H9 (cell line): ENCODE measurements around the gene SLC19A1. TPM values are rescaled to one million over a fixed set of nuclear protein-coding genes. Genes with fewer than 3 reads are reported as not detected.

Experiments
- DNase-seq: peaks from one replicate; pipeline ENCODE4 v3.0.0-alpha.2; 2017
- H2AFZ ChIP-seq: one replicate; pipeline ENCODE4 v1.6.1; 2013; ENCODE audit warnings: mild to moderate bottlenecking, low read length, control low read depth, moderate library complexity
- H2AK5ac ChIP-seq: 2 replicates; pipeline ENCODE4 v1.6.1; 2013; ENCODE audit warnings: low read length, control low read depth, mixed read lengths; ENCODE audit not compliant: insufficient read length
- H2BK120ac ChIP-seq: one replicate; pipeline ENCODE4 v1.6.1; 2013; ENCODE audit warnings: low read depth, mild to moderate bottlenecking, low read length, control low read depth, inconsistent platforms; ENCODE audit not compliant: poor library complexity, severe bottlenecking
- H2BK12ac ChIP-seq: 2 replicates; pipeline ENCODE4 v1.6.1; 2013; ENCODE audit warnings: low read length, control low read depth, mixed read lengths, low read depth; ENCODE audit not compliant: insufficient read length
- H2BK15ac ChIP-seq: 2 replicates; pipeline ENCODE4 v1.6.1; 2013; ENCODE audit warnings: low read depth, low read length, control low read depth
- H2BK20ac ChIP-seq: one replicate; pipeline ENCODE4 v1.6.1; 2013; ENCODE audit warnings: low read depth, mild to moderate bottlenecking, low read length, control low read depth, inconsistent platforms; ENCODE audit not compliant: poor library complexity, severe bottlenecking
- H2BK5ac ChIP-seq: 2 replicates; pipeline ENCODE4 v1.6.1; 2013; ENCODE audit warnings: low read length, control low read depth, mixed read lengths; ENCODE audit not compliant: insufficient read length
- H3K14ac ChIP-seq: 2 replicates; pipeline ENCODE4 v1.6.1; 2013; ENCODE audit warnings: low read length, control low read depth; ENCODE audit not compliant: insufficient read depth
- H3K18ac ChIP-seq: 2 replicates; pipeline ENCODE4 v1.6.1; 2013; ENCODE audit warnings: low read depth, mild to moderate bottlenecking, mixed read lengths, low read length, control low read depth; ENCODE audit not compliant: insufficient read length
- H3K23ac ChIP-seq: 2 replicates; pipeline ENCODE4 v1.6.1; 2013; ENCODE audit warnings: low read length, control low read depth, mixed read lengths, low read depth; ENCODE audit not compliant: insufficient read length
- H3K23me2 ChIP-seq: 2 replicates; pipeline ENCODE4 v1.6.1; 2013; ENCODE audit warnings: low read depth, mild to moderate bottlenecking, mixed read lengths, low read length, control low read depth; ENCODE audit not compliant: insufficient read length, poor library complexity, severe bottlenecking
- H3K27ac ChIP-seq: 2 replicates; pipeline ENCODE4 v1.5.1; 2013; ENCODE audit warnings: low read length, control low read depth, mixed read lengths, low read depth; ENCODE audit not compliant: insufficient read length
- H3K27me3 ChIP-seq: 2 replicates; pipeline ENCODE4 v1.6.1; 2013; ENCODE audit warnings: low read length, control low read depth, inconsistent platforms; ENCODE audit not compliant: insufficient read depth
- H3K4ac ChIP-seq: 2 replicates; pipeline ENCODE4 v1.6.1; 2013; ENCODE audit warnings: low read depth, mild to moderate bottlenecking, control low read depth, inconsistent platforms, low read length, moderate library complexity
- H3K4me1 ChIP-seq: 2 replicates; pipeline ENCODE4 v1.6.1; 2013; ENCODE audit warnings: low read length, control low read depth, inconsistent platforms; ENCODE audit not compliant: insufficient read depth
- H3K4me2 ChIP-seq: 2 replicates; pipeline ENCODE4 v1.6.1; 2013; ENCODE audit warnings: low read length, control low read depth, mixed read lengths; ENCODE audit not compliant: insufficient read length, insufficient read depth
- H3K56ac ChIP-seq: 2 replicates; pipeline ENCODE4 v1.6.1; 2013; ENCODE audit warnings: low read depth, mild to moderate bottlenecking, mixed read lengths, low read length, control low read depth; ENCODE audit not compliant: insufficient read length
- H3K79me1 ChIP-seq: 2 replicates; pipeline ENCODE4 v1.6.1; 2013; ENCODE audit warnings: low read depth, mild to moderate bottlenecking, moderate library complexity, low read length, control low read depth, inconsistent platforms; ENCODE audit not compliant: insufficient read depth, poor library complexity, severe bottlenecking
- H3K79me2 ChIP-seq: 2 replicates; pipeline ENCODE4 v1.6.1; 2013; ENCODE audit warnings: low read length, control low read depth, inconsistent platforms; ENCODE audit not compliant: insufficient read depth
- H3K9ac ChIP-seq: 2 replicates; pipeline ENCODE4 v1.6.1; 2013; ENCODE audit warnings: low read length, control low read depth, mixed read lengths; ENCODE audit not compliant: insufficient read length; ENCODE audit errors: extremely low read depth
- H3K9me3 ChIP-seq: one replicate; pipeline ENCODE4 v1.6.1; 2013; ENCODE audit warnings: low read depth, low read length, inconsistent platforms; ENCODE audit not compliant: control insufficient read depth
- H3T11ph ChIP-seq: one replicate; pipeline ENCODE4 v1.6.1; 2013; ENCODE audit warnings: mild to moderate bottlenecking, low read length, control low read depth, inconsistent platforms
- H4K20me1 ChIP-seq: one replicate; pipeline ENCODE4 v1.6.1; 2013; ENCODE audit not compliant: control insufficient read depth, insufficient read length, insufficient read depth
- H4K5ac ChIP-seq: 2 replicates; pipeline ENCODE4 v1.6.1; 2013; ENCODE audit warnings: low read depth, mild to moderate bottlenecking, mixed read lengths, low read length, control low read depth; ENCODE audit not compliant: insufficient read length
- H4K8ac ChIP-seq: replicated peaks from 2 replicates; pipeline ENCODE4 v1.6.1; 2013; ENCODE audit warnings: low read length, control low read depth, mixed read lengths, low read depth; ENCODE audit not compliant: insufficient read length
- H4K91ac ChIP-seq: 2 replicates; pipeline ENCODE4 v1.6.1; 2013; ENCODE audit warnings: low read depth, mild to moderate bottlenecking, moderate library complexity, mixed read lengths, low read length, control low read depth; ENCODE audit not compliant: insufficient read length
- H3K27ac Mint-ChIP-seq, 3 experiments: 2 replicates in 2 of 3; 3 replicates in 1 of 3; pipeline ENCODE4 v1.8.0; 2020 to 2021; ENCODE audit warnings: mixed read lengths in 3 of 3, mild to moderate bottlenecking in 1 of 3, moderate library complexity in 1 of 3
- H3K27me3 Mint-ChIP-seq: 2 replicates; pipeline ENCODE4 v1.8.0; 2021; ENCODE audit warnings: low read depth, mild to moderate bottlenecking, moderate library complexity, mixed read lengths
- H3K36me3 Mint-ChIP-seq, 3 experiments: 2 replicates in 2 of 3; 3 replicates in 1 of 3; pipeline ENCODE4 v1.8.0; 2020 to 2021; ENCODE audit warnings: low read depth in 3 of 3, mixed read lengths in 3 of 3; ENCODE audit not compliant: insufficient read depth in 1 of 3
- H3K4me1 Mint-ChIP-seq, 2 experiments: 2 replicates each; pipeline ENCODE4 v1.8.0; 2020; ENCODE audit warnings: mixed read lengths in 2 of 2
- H3K4me3 Mint-ChIP-seq, 2 experiments: 2 replicates in 1 of 2; 3 replicates in 1 of 2; pipeline ENCODE4 v1.8.0; 2020 to 2021; ENCODE audit warnings: mild to moderate bottlenecking in 2 of 2, mixed read lengths in 2 of 2, moderate library complexity in 1 of 2
- H3K9me3 Mint-ChIP-seq, 2 experiments: 2 replicates in 1 of 2; 3 replicates in 1 of 2; pipeline ENCODE4 v1.8.0; 2020; ENCODE audit warnings: mild to moderate bottlenecking in 2 of 2, mixed read lengths in 2 of 2, moderate library complexity in 1 of 2
- CTCF ChIP-seq: fragments of 200-600 bp; sonication (generic); conservative IDR thresholded peaks from 3 replicates; pipeline ENCODE4 v1.8.0; 2021; ENCODE audit warnings: antibody characterized with exemption, mild to moderate bottlenecking
- WGBS: extraction: QIAGEN DNeasy Blood & Tissue Kit; methylation state at CpG from one replicate; pipeline ENCODE4 v1.1.7; 2013; ENCODE audit warnings: missing lambda C conversion rate, low lambda C conversion rate, mixed read lengths; ENCODE audit not compliant: insufficient read length; ENCODE audit errors: extremely low coverage; 5-methylcytosine and 5-hydroxymethylcytosine counted together
- total RNA-seq: library from RNA; stranded (reverse); gene quantifications from 2 replicates; pipeline ENCODE4 v1.2.1, GENCODE V29; 2021

The SLC19A1 gene
- total RNA-seq, 1 experiment from 2014 or later: 32.4 TPM

DNA sequence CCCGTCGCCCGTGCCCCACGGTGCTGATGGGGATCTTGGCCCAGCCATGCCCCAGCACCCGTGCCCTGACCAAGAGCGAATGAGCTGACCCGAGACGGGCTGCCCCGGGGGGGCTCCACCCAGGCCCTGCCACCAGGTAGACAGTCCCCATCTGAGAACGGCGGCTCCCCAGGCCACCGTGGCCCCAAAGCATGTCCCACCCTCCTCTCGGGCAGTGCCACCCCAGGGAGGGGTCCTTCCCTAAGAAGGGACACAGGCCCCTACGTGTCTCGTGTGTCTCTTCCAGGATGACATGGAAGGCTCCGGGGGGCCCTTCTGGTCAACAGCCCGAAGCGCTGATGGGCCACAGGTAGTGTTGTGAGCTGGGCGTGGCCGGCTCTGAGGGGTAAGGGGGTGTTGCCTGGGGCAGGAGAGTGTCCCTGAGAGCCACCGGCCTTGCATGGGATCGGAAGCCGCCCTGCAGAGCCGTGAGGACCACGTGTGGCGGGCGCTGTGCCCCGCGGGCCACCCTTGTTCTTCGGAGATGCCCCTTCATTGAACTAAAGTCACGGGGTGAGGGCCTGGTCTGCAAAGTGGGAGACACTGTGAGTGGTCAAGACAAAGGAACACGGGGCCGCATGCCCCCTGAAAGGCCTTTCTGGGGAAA lies 55.0 kb downstream of the SLC19A1 start:
- no peaks in the 10 kb centered on the region for H3K4me1 ChIP-seq
- Mint-ChIP-seq H3K4me3 (no peak overlapping the region), H3K27me3 (no peaks in the 10 kb centered on the region), H3K4me1 (peaks cover 14 to 18% of the 10 kb centered on the region in 2 experiments), H3K27ac (peak overlapping the region in 2 of 3 experiments; percentile 53 to 55; a peak in 2 of 7 replicates), H3K36me3 (peaks cover 20 to 55% (median 41%) of the 10 kb centered on the region in 3 experiments), H3K9me3 (peaks cover 0 to 2% of the 10 kb centered on the region in 2 experiments; a peak in 1 of 5 replicates)
- no peak overlapping the region for H2BK120ac ChIP-seq
- no peak overlapping the region for H2AFZ ChIP-seq
- H3T11ph ChIP-seq: no peak overlapping the region
- no peaks in the 10 kb centered on the region for H3K27me3 ChIP-seq
- H4K5ac ChIP-seq: no peak overlapping the region
- H2BK15ac ChIP-seq: no peak overlapping the region
- no peak overlapping the region for H4K91ac ChIP-seq
- H4K8ac ChIP-seq: no peak overlapping the region
- H3K14ac ChIP-seq: no peak overlapping the region
- no peaks in the 10 kb centered on the region for H4K20me1 ChIP-seq
- H3K27ac ChIP-seq: no peak overlapping the region
- WGBS: no CpG with 5 or more reads among the region's 33 CpGs
- H2BK5ac ChIP-seq: no peak overlapping the region
- H3K9me3 ChIP-seq: no peaks in the 10 kb centered on the region
- H3K23ac ChIP-seq: no peak overlapping the region
- no peak for TF ChIP-seq CTCF
- no peak for DNase-seq
- no peak overlapping the region for H3K4ac ChIP-seq
- H3K79me1 ChIP-seq: no peaks in the 10 kb centered on the region
- H2AK5ac ChIP-seq: no peak overlapping the region
- no peak overlapping the region for H3K56ac ChIP-seq
- no peaks in the 10 kb centered on the region for H3K79me2 ChIP-seq
- H2BK20ac ChIP-seq: no peak overlapping the region
- no peak overlapping the region for H2BK12ac ChIP-seq
- no peak overlapping the region for H3K9ac ChIP-seq
- H3K23me2 ChIP-seq: no peaks in the 10 kb centered on the region
- H3K4me2 ChIP-seq: no peak overlapping the region
- H3K18ac ChIP-seq: no peak overlapping the region
